Adipose tissue (tissue), 3 donors: ENCODE measurements around the gene SPTSSB. TPM values are rescaled to one million over a fixed set of nuclear protein-coding genes. Genes with fewer than 3 reads are reported as not detected.

Source experiments
- H3K27ac ChIP-seq: one replicate; pipeline ENCODE4 v1.5.1; 2013; ENCODE audit warnings: low read depth, low read length
- WGBS, 3 donors: extraction: QIAGEN DNeasy Blood & Tissue Kit; methylation state at CpG; one replicate each; pipeline ENCODE4 v1.1.7; 2013; 5-methylcytosine and 5-hydroxymethylcytosine counted together
- polyA plus RNA-seq, 3 donors: library from polyadenylated mRNA; stranded (reverse); fragments of 200-250 nt; gene quantifications; one replicate each; pipeline ENCODE4 v1.2.3, GENCODE V29; 2013
- donor health status: healthy with polysubstance abuse.
- donor health status: Bipolar disorder and iron deficiency.
- donor health status: healthy.

SPTSSB gene
- 1 to 10 TPM in 2 of 3 donors, under 1 TPM in 1; 0.24 to 6.7 (median 1.1) TPM for polyA plus RNA-seq

GRCh38 chr3:161371441-161372320 is at the start of gene SPTSSB:
Gene SPTSSB, minus strand, starts transcription at chr3:161371517. Its CDS starts 25,194 bp downstream, at chr3:161346323.
- H3K27ac ChIP-seq, result no peak within 1 kb of the TSS
- WGBS, 3 donors, result 0 to 2% (median 2%) methylated on average over 49 to 53 of the region's 53 CpGs

- WGBS, 3 donors, result 35 to 82% (median 75%) methylated on average over 8 of the region's 8 CpGs
- no peak overlapping the region for H3K27ac ChIP-seq
These were observed 49.4 kb upstream of the SPTSSB start for GRCh38 chr3:161420746-161421145.

- WGBS, 3 donors, result 80 to 95% (median 93%) methylated on average over 3 of the region's 3 CpGs
- H3K27ac ChIP-seq, result no peak overlapping the region
These were observed 48.4 kb upstream of the SPTSSB start for GRCh38 chr3:161419555-161420333.

GRCh38 chr3:161415506-161416231 is 44.4 kb upstream of the SPTSSB start:
- H3K27ac ChIP-seq, result no peak overlapping the region
- WGBS, 3 donors, result 20 to 35% (median 32%) methylated on average over 1 of the region's 1 CpG

- H3K27ac ChIP-seq, result no peak overlapping the region
- WGBS, 3 donors, result 66 to 89% (median 77%) methylated on average over 1 of the region's 1 CpG
These were observed 43.6 kb upstream of the SPTSSB start for GRCh38 chr3:161414907-161415306.

- WGBS, 3 donors, result 60 to 85% (median 81%) methylated on average over 1 of the region's 1 CpG
- H3K27ac ChIP-seq, result no peak overlapping the region
These were observed 42.5 kb upstream of the SPTSSB start for GRCh38 chr3:161413855-161414210.

- no peak overlapping the region for H3K27ac ChIP-seq
- 46 to 62% (median 55%) methylated on average over 2 of the region's 2 CpGs for WGBS, 3 donors
These were observed 42.0 kb upstream of the SPTSSB start for GRCh38 chr3:161413127-161413854.

GRCh38 chr3:161412123-161412522 is 40.8 kb upstream of the SPTSSB start:
- 39 to 94% (median 81%) methylated on average over 1 of the region's 1 CpG for WGBS, 3 donors
- no peak overlapping the region for H3K27ac ChIP-seq

- H3K27ac ChIP-seq, result no peak overlapping the region
- WGBS, 3 donors, result 86 to 96% (median 88%) methylated on average over 3 of the region's 3 CpGs
These were observed 38.5 kb upstream of the SPTSSB start for GRCh38 chr3:161409858-161410257.

GRCh38 chr3:161409069-161409468 is 37.8 kb upstream of the SPTSSB start:
- H3K27ac ChIP-seq, result no peak overlapping the region
- WGBS, 3 donors, result 13 to 17% (median 17%) methylated on average over 3 of the region's 3 CpGs

- no peak overlapping the region for H3K27ac ChIP-seq
- WGBS, 3 donors, result 33 to 73% (median 35%) methylated on average over 1 of the region's 1 CpG
These were observed 35.6 kb upstream of the SPTSSB start for GRCh38 chr3:161406594-161407555.

GRCh38 chr3:161405836-161406235 is 34.5 kb upstream of the SPTSSB start:
- no peak overlapping the region for H3K27ac ChIP-seq
- WGBS, 3 donors, result 77 to 89% (median 87%) methylated on average over 4 of the region's 4 CpGs

- H3K27ac ChIP-seq, result no peak overlapping the region
- 49 to 97% (median 96%) methylated on average over 1 of the region's 1 CpG for WGBS, 3 donors
These were observed 33.8 kb upstream of the SPTSSB start for GRCh38 chr3:161405087-161405486.

- no peak overlapping the region for H3K27ac ChIP-seq
These were observed 31.9 kb upstream of the SPTSSB start for GRCh38 chr3:161403251-161403650.

- no peak overlapping the region for H3K27ac ChIP-seq
- WGBS, 3 donors, result 54 to 70% (median 66%) methylated on average over 2 of the region's 2 CpGs
These were observed 30.1 kb upstream of the SPTSSB start for GRCh38 chr3:161401389-161401788.

- WGBS, 3 donors, result 70 to 87% (median 86%) methylated on average over 4 of the region's 4 CpGs
These were observed 29.3 kb upstream of the SPTSSB start for GRCh38 chr3:161400650-161401049.

More at GRCh38 chr3:161400650-161401049, 29.3 kb upstream of the SPTSSB start:
- no peak overlapping the region for H3K27ac ChIP-seq
